ENCODE measurements around the gene PER1. TPM values are rescaled to one million over a fixed set of nuclear protein-coding genes. Genes with fewer than 3 reads are reported as not detected.

PER1 gene
- total and polyA plus RNA-seq, 7 donors = 30.5 to 153 (median 67.6) TPM

GRCh38 chr17:8142158-8142886 lies 9.9 kb downstream of the PER1 start:
- peaks cover 0 to 61% (median 34%) of the 10 kb centered on the region in 4 donors for H3K4me1 ChIP-seq
- no peak overlapping the region for H3K4me3 ChIP-seq
- DNase-seq = peak; percentile 75
- H3K36me3 ChIP-seq = peaks cover 78 to 83% (median 79%) of the 10 kb centered on the region in 4 donors
- no peaks in the 10 kb centered on the region for H3K27me3 ChIP-seq
- peak overlapping the region; percentile 58 to 100 (median 92) for H3K27ac ChIP-seq
- intact Hi-C loops (cut with DNase I) = no loop called here
- no peak for TF ChIP-seq EP300 (IDR thresholded peaks at IDR 0.05)
- TF ChIP-seq POLR2AphosphoS5 (IDR thresholded peaks at IDR 0.05) = peak in 3 of 4 donors; percentile 22 to 63 (median 28)
- no peak for TF ChIP-seq POLR2A (IDR thresholded peaks at IDR 0.05)
- no peak for TF ChIP-seq CTCF (IDR thresholded peaks at IDR 0.05)
- 92 to 94% methylated on average over 23 of the region's 23 CpGs for WGBS, 2 donors
- H3K9me3 ChIP-seq = no peaks in the 10 kb centered on the region

- peak overlapping the region; percentile 58 to 100 (median 92) for H3K27ac ChIP-seq
- H3K27me3 ChIP-seq = no peaks in the 10 kb centered on the region
- intact Hi-C loops (cut with DNase I) = loop anchor here (1.0 kb wide), 1 partner anchor 9 kb away; no protein-coding TSS in a partner anchor
- H3K4me3 ChIP-seq = no peak overlapping the region
- peaks cover 0 to 55% (median 31%) of the 10 kb centered on the region in 4 donors for H3K4me1 ChIP-seq
- 92 to 95% methylated on average over 11 of the region's 11 CpGs for WGBS, 2 donors
- peak; percentile 71 for DNase-seq
- peaks cover 72 to 77% (median 73%) of the 10 kb centered on the region in 4 donors for H3K36me3 ChIP-seq
- no peaks in the 10 kb centered on the region for H3K9me3 ChIP-seq
- TF ChIP-seq EP300 (IDR thresholded peaks at IDR 0.05) = no peak
- no peak for TF ChIP-seq POLR2AphosphoS5 (IDR thresholded peaks at IDR 0.05)
- no peak for TF ChIP-seq POLR2A (IDR thresholded peaks at IDR 0.05)
- no peak for TF ChIP-seq CTCF (IDR thresholded peaks at IDR 0.05)
Measured at GRCh38 chr17:8141741-8142140, 10.5 kb downstream of the PER1 start.

- Histone ChIP-seq H3K4me1 (peaks cover 0 to 50% (median 30%) of the 10 kb centered on the region in 4 donors), H3K4me3 (no peak overlapping the region), H3K27me3 (no peaks in the 10 kb centered on the region), H3K36me3 (peaks cover 65 to 70% (median 66%) of the 10 kb centered on the region in 4 donors), H3K9me3 (no peaks in the 10 kb centered on the region), H3K27ac (peak overlapping the region; percentile 85 to 100 (median 94))
- intact Hi-C loops (cut with DNase I) = loop anchor here (1.0 kb wide), 1 partner anchor 9 kb away; no protein-coding TSS in a partner anchor
- 96 to 98% methylated on average over 7 of the region's 7 CpGs for WGBS, 2 donors
- DNase-seq = peak; percentile 75
- TF ChIP-seq POLR2A (IDR thresholded peaks at IDR 0.05) = no peak
- TF ChIP-seq POLR2AphosphoS5 (IDR thresholded peaks at IDR 0.05) = peak; percentile 29 to 49 (median 36)
Measured at GRCh38 chr17:8141045-8141444, 11.2 kb downstream of the PER1 start.

DNA sequence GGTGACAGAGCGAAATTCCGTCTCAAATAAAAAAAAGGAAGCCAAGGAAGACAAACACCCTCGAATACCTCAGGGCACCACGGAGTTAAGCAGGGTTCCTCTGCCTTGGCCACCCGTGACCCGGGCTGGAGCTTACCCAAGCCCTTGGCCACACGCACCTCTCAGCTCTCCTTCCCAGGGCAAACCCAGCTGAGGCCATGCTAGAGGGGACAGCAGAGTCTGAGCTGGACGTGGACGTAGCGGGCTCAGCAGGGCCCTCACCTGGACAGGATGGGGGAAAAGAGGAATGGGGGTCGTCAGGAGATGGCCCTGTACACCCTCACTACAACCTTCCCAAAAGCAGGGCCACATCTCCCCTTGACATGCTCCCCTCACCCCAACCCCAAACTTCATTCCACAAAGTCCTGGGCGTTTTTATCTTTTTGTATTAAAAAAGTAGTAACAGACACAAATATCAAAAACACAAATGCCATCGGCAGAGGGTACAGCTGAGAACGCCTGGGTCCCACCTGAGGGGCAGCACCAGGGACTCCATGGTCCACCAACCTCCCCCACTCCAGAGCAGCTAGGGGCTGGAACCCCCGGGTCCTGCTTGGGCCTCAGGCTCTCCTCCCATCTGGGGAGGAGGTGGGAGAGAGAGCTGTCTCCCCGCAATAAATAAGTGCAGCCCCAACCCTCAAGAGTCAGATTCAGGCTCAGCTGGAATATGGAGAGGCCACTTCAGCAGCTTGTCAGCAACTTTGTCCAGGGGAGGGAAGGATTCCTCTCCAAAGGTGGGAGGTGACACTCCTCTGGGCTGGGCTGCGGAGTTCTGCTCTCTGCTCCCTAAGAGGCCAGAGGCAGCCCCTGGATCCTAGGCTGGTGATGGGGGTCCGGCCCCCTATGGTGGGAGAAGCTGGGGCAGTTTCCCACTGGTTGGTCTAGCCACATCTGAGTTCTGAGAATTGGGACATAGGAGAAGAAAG lies 11.9 kb downstream of the PER1 start:
- TF ChIP-seq POLR2AphosphoS5 (IDR thresholded peaks at IDR 0.05) (peak; percentile 16 to 70 (median 36)), POLR2A (IDR thresholded peaks at IDR 0.05) (no peak)
- Histone ChIP-seq H3K4me3 (no peak overlapping the region), H3K9me3 (no peaks in the 10 kb centered on the region), H3K4me1 (peaks cover 0 to 44% (median 29%) of the 10 kb centered on the region in 4 donors), H3K36me3 (peaks cover 58 to 63% (median 59%) of the 10 kb centered on the region in 4 donors), H3K27me3 (no peaks in the 10 kb centered on the region), H3K27ac (peak overlapping the region; percentile 85 to 100 (median 94))
- peak; percentile 78 for DNase-seq
- 88 to 89% methylated on average over 18 of the region's 18 CpGs for WGBS, 2 donors
- intact Hi-C loops (cut with DNase I) = loop anchor here (1.0 kb wide), 1 partner anchor 10 kb away; no protein-coding TSS in a partner anchor

DNA sequence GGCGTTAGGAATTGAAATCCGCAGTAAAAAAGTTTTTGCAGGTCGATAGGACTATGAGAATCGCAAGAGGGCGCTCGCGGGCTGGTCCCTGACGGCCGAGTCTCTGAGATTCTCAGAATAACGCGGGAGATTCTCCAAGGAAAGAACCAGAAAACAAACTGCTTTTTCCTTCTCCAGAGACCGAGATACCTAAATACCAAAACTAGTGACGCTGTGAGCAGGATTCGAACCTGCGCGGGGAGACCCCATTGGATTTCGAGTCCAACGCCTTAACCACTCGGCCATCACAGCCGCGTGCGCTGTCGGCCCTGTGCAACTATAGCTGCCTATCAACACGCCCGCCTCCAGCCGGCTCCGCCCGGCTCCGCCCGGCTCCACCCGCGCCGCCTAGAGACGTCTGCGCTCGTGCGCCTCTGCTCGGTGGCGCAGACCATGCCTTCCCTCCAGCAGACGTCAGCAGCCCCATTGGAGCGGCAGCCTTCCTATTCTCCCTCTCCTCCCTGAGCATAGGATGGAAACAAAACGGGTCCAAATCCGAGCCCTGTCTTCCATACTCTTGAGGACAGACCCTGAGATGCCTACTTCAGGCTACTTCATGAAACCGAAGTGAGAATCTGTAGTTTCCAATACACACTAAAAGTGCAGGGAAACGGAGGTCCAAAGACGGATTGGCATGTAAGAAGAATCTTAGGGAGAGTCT lies 13.4 kb downstream of the PER1 start:
- WGBS, 2 donors = 0 to 1% methylated on average over 46 of the region's 46 CpGs
- peaks cover 43 to 48% (median 44%) of the 10 kb centered on the region in 4 donors for H3K36me3 ChIP-seq
- TF ChIP-seq POLR2AphosphoS5 (IDR thresholded peaks at IDR 0.05) = peak; percentile 88 to 92 (median 91)
- peak; percentile 37 to 60 for TF ChIP-seq POLR2A (IDR thresholded peaks at IDR 0.05)
- peak in 2 of 4 donors; percentile 46 to 96 for TF ChIP-seq EP300 (IDR thresholded peaks at IDR 0.05)
- TF ChIP-seq CTCF (IDR thresholded peaks at IDR 0.05) = peak in 3 of 4 experiments; percentile 82 to 98 (median 92)
- DNase-seq = peak; percentile 98
- H3K27me3 ChIP-seq = no peaks in the 10 kb centered on the region
- no peaks in the 10 kb centered on the region for H3K9me3 ChIP-seq
- peak overlapping the region in 3 of 4 donors; percentile 4 to 17 (median 8) for H3K4me3 ChIP-seq
- peaks cover 0 to 44% (median 29%) of the 10 kb centered on the region in 4 donors for H3K4me1 ChIP-seq
- intact Hi-C loops (cut with DNase I) = loop anchor here (1.0 to 10.0 kb wide), 4 partner anchors 20 to 824 kb away; partner anchors contain the start of gene GPS2
- peak overlapping the region; percentile 85 to 100 (median 94) for H3K27ac ChIP-seq

All from sigmoid colon (tissue), 7 donors.